K562 (cell line): Measurements from ENCODE around the gene BCORL1. TPM values are rescaled to one million over a fixed set of nuclear protein-coding genes. Genes with fewer than 3 reads are reported as not detected.

ENCODE experiments used
- ATAC-seq: fragments of 200-7000 bp; cut with Tn5 transposase; 3 replicates; pipeline ENCODE4 v1.9.1; 2020; ENCODE audit warnings: moderate library complexity
- BruUV-seq: library from RNA; stranded (reverse); fragments of 400-500 nt; replicated peaks from 2 replicates; lab custom pipeline; 2021; lab: Mats Ljungman, UMichigan
- CTCF ChIA-PET: fragments of 300-600 bp; formaldehyde crosslinking; extraction: SDS; loops from one replicate; lab custom pipeline; 2021; ENCODE audit warnings: low intra/inter-chr PET ratio; lab: Yijun Ruan, JAX
- POLR2A ChIA-PET: fragments of 300-600, 350-650 bp; sonication (Branson Sonifier 250); formaldehyde crosslinking; extraction: SDS; loops from one replicate; lab custom pipeline; 2021; ENCODE audit warnings: antibody characterized with exemption, inconsistent platforms; lab: Yijun Ruan, JAX
- DNase-seq, 4 experiments: peaks; one replicate each; pipeline versions ENCODE4 v3.0.0 to v3.0.0-alpha.2; 2011 to 2018; ENCODE audit warnings: low spot score in 3 of 4, mixed read lengths in 3 of 4; ENCODE audit errors: extremely low read depth in 1 of 4
- FAIRE-seq: peaks from 2 replicates; lab custom pipeline; 2011; peaks lifted over from hg19 to GRCh38; lab: Jason Lieb, UNC
- H2AFZ ChIP-seq: 2 replicates; pipeline ENCODE4 v1.6.0; 2011; ENCODE audit warnings: low read depth, low read length, control low read depth, inconsistent platforms
- H3K27ac ChIP-seq: fragments of 200-600 bp; 3 replicates; pipeline ENCODE4 v1.8.0; 2011; ENCODE audit warnings: low read depth, mild to moderate bottlenecking, control low read depth, inconsistent platforms, low read length, moderate library complexity, mixed read lengths; ENCODE audit errors: extremely low read depth
- H3K27me3 ChIP-seq, 2 experiments: fragments of 300-600 bp in 1 of 2; 2 replicates in 1 of 2; 3 replicates in 1 of 2; pipeline versions ENCODE4 v1.6.0 to v1.8.0; 2011; ENCODE audit warnings: inconsistent platforms in 2 of 2, low read length in 2 of 2, mild to moderate bottlenecking in 1 of 2, mixed read lengths in 1 of 2, moderate library complexity in 1 of 2; ENCODE audit not compliant: control insufficient read depth in 2 of 2, insufficient read depth in 2 of 2
- H3K36me3 ChIP-seq: fragments of 300-600 bp; 3 replicates; pipeline ENCODE4 v1.8.0; 2011; ENCODE audit warnings: mild to moderate bottlenecking, low read length, inconsistent platforms; ENCODE audit not compliant: control insufficient read depth, insufficient read depth
- H3K4me1 ChIP-seq, 2 experiments: fragments of 200-600 bp in 1 of 2; replicated peaks in 1 of 2; 2 replicates in 1 of 2; 3 replicates in 1 of 2; pipeline versions ENCODE4 v1.5.1 to v1.8.0; 2011; ENCODE audit warnings: inconsistent platforms in 2 of 2, low read length in 2 of 2, mild to moderate bottlenecking in 1 of 2, mixed read lengths in 1 of 2, moderate library complexity in 1 of 2; ENCODE audit not compliant: control insufficient read depth in 2 of 2, insufficient read depth in 2 of 2
- H3K4me2 ChIP-seq: 2 replicates; pipeline ENCODE4 v1.6.1; 2011; ENCODE audit warnings: low read length, control low read depth, inconsistent platforms, mixed read lengths; ENCODE audit not compliant: insufficient read depth
- H3K4me3 ChIP-seq: fragments of 200-600 bp; sonication (generic), shearing (Covaris generic); 2 replicates; pipeline ENCODE4 v1.5.1; 2016; ENCODE audit warnings: control low read depth, inconsistent platforms
- H3K79me2 ChIP-seq: fragments of 200-600 bp; 3 replicates; pipeline ENCODE4 v1.8.0; 2011; ENCODE audit warnings: low read length, inconsistent platforms; ENCODE audit not compliant: control insufficient read depth, insufficient read depth
- H3K9ac ChIP-seq, 2 experiments: 2 replicates each; pipeline versions ENCODE4 v1.6.0 to v1.6.1; 2011; ENCODE audit warnings: low read depth in 2 of 2, low read length in 2 of 2, control low read depth in 1 of 2, inconsistent platforms in 1 of 2, mild to moderate bottlenecking in 1 of 2, mixed read lengths in 1 of 2; ENCODE audit not compliant: insufficient read depth in 1 of 2
- H3K9me1 ChIP-seq: one replicate; pipeline ENCODE4 v1.6.0; 2011; ENCODE audit warnings: inconsistent platforms, mild to moderate bottlenecking, low read length, moderate library complexity; ENCODE audit not compliant: control insufficient read depth, insufficient read depth
- H3K9me3 ChIP-seq: replicated peaks from 2 replicates; pipeline ENCODE4 v1.5.1; 2011; ENCODE audit warnings: low read depth, low read length, inconsistent platforms; ENCODE audit not compliant: control insufficient read depth, insufficient read depth
- H4K20me1 ChIP-seq: replicated peaks from 2 replicates; pipeline ENCODE4 v1.6.1; 2011; ENCODE audit warnings: low read length, inconsistent platforms, mixed read lengths; ENCODE audit not compliant: control insufficient read depth, insufficient read depth
- EHMT2 ChIP-seq: fragments of 450-650 bp; IDR thresholded peaks from 2 replicates; pipeline ENCODE4 v1.6.1; 2018; ENCODE audit warnings: antibody characterized with exemption
- FOXP1 ChIP-seq: sonication (generic); formaldehyde crosslinking; IDR thresholded peaks from 2 replicates; pipeline ENCODE4 v1.8.0; 2022; ENCODE audit warnings: mild to moderate bottlenecking, missing genetic modification reagents
- OTX1 ChIP-seq: fragments of 450-650 bp; formaldehyde crosslinking; IDR thresholded peaks from 2 replicates; pipeline ENCODE4 v1.4.0; 2022; ENCODE audit warnings: mild to moderate bottlenecking
- POU5F1 ChIP-seq: fragments of 150-350 bp; IDR thresholded peaks from 2 replicates; pipeline ENCODE4 v1.6.1; 2014; ENCODE audit warnings: borderline replicate concordance, low read length, low read depth, mild to moderate bottlenecking; ENCODE audit not compliant: partially characterized antibody
- RBM15 ChIP-seq: fragments of 200-400 bp; formaldehyde crosslinking; IDR thresholded peaks from 2 replicates; pipeline ENCODE4 v1.6.1; 2018; ENCODE audit warnings: mild to moderate bottlenecking, low read length, moderate library complexity; ENCODE audit not compliant: insufficient read depth
- STAT5B ChIP-seq: fragments of 250-450 bp; sonication (Bioruptor Pico); IDR thresholded peaks from 2 replicates; pipeline ENCODE4 v1.8.0; 2021; ENCODE audit warnings: mild to moderate bottlenecking, inconsistent platforms
- ZFP36 ChIP-seq: fragments of 150-350 bp; IDR thresholded peaks from 2 replicates; pipeline ENCODE4 v1.6.1; 2018; ENCODE audit warnings: low read length, low read depth; ENCODE audit not compliant: partially characterized antibody
- WGBS: fragments of 100-300 bp; shearing (Covaris generic); methylation state at CpG from one replicate; pipeline ENCODE4 v1.1.6; 2016; ENCODE audit warnings: low coverage, mixed read lengths; ENCODE audit not compliant: insufficient coverage; ENCODE audit errors: missing lambda C conversion rate; 5-methylcytosine and 5-hydroxymethylcytosine counted together
- in situ Hi-C: fragments of 300-500 bp; cut with MboI; formaldehyde crosslinking; loops from 4 replicates; pipeline ENCODE4 v1.15.0; 2018; ENCODE audit warnings: inconsistent platforms, mixed read lengths
- intact Hi-C: fragments of 100-400 bp; cut with micrococcal nuclease; formaldehyde crosslinking; loops from 2 replicates; pipeline ENCODE4 v1.14.2; 2022
- polyA plus RNA-seq, 8 experiments: library from polyadenylated mRNA; depleted of rRNA in 4 of 8; stranded (reverse) in 5 of 8; unstranded in 3 of 8; fragments of >200 nt; fragmentation: Nextera tagmentation in 2 of 8; fragmentation: Illumina TruSeq in 1 of 8; extraction: Ambion mirVana in 2 of 8; extraction: Trizol in 1 of 8; gene quantifications; 2 replicates each; pipeline versions ENCODE4 v1.2.1 to v1.2.3, GENCODE V29; 2011 to 2014; ENCODE audit warnings: inconsistent platforms in 1 of 8, missing spikeins in 1 of 8
- total RNA-seq, 7 experiments: library from RNA; depleted of rRNA in 6 of 7; stranded (reverse); fragments of >200 nt in 6 of 7; fragmentation: Illumina TruSeq in 2 of 7; extraction: Trizol in 2 of 7; gene quantifications; 2 replicates each; pipeline versions ENCODE4 v1.2.1 to v1.2.3, GENCODE V29; 2011 to 2021; ENCODE audit warnings: low replicate concordance in 1 of 7
- TF ChIP-seq, protein P1 (sequence below): sonication (generic); formaldehyde crosslinking; IDR thresholded peaks from 2 replicates; pipeline ENCODE4 v1.8.1; 2023; ENCODE audit warnings: mild to moderate bottlenecking, missing genetic modification reagents
- TF ChIP-seq, protein P2 (sequence below), 3 experiments: fragments of 200-800 bp in 1 of 3; sonication (Bioruptor generic) in 1 of 3; sonication (generic) in 1 of 3; formaldehyde crosslinking in 1 of 3; IDR thresholded peaks; 2 replicates each; pipeline versions ENCODE4 v1.6.1 to v1.8.0; 2016 to 2022; ENCODE audit warnings: mild to moderate bottlenecking in 2 of 3, missing compliant biosample characterization in 2 of 3, missing genetic modification characterization in 2 of 3, missing genetic modification reagents in 1 of 3

The BCORL1 gene
- total and polyA plus RNA-seq, 9 of the 15 experiments (the other 6 are each of a cell fraction or from before 2014, with no cell fraction given): 0.48 to 29.6 (median 2.1) TPM

- no peak for FAIRE-seq
- H4K20me1 ChIP-seq: no peaks in the 10 kb centered on the region
- TF ChIP-seq ZFP36: peak; percentile 7
- TF ChIP-seq EHMT2: no peak
- POLR2A ChIA-PET: interaction anchor here (0.7 to 1.4 kb wide), 5 partner anchors 8 to 62 kb away, joined by 3 to 4 read pairs (median 4); no protein-coding TSS in a partner anchor
- no peak overlapping the region for H3K4me3 ChIP-seq
- 0% methylated on average over 3 of the region's 18 CpGs for WGBS
- CTCF ChIA-PET: interaction anchor here (0.7 kb wide), 1 partner anchor 136 kb away, joined by 4 read pairs; no protein-coding TSS in a partner anchor
- intact Hi-C loops: no loop called here
- in situ Hi-C loops: no loop called here
- H3K9ac ChIP-seq: peak overlapping the region in 1 of 2 experiments; percentile 88; a peak in 3 of 4 replicates
- H3K9me1 ChIP-seq: no peaks in the 10 kb centered on the region
- no TSS peak for BruUV-seq
- H3K4me2 ChIP-seq: 0 out of 2 replicates have a peak overlapping the region, but pooled peaks have one; percentile 61
- no peaks in the 10 kb centered on the region for H3K9me3 ChIP-seq
- peak overlapping the region; percentile 43; the same call in 1 of the 3 replicates for H3K27ac ChIP-seq
- peak overlapping the region; percentile 92; the same call in 1 of the 2 replicates for H2AFZ ChIP-seq
- DNase-seq: no peak
- peaks cover 16 to 33% of the 10 kb centered on the region in 2 experiments for H3K4me1 ChIP-seq
- no peaks in the 10 kb centered on the region for H3K36me3 ChIP-seq
- no peak for ATAC-seq
- H3K27me3 ChIP-seq: no peaks in the 10 kb centered on the region
- peaks cover 9% of the 10 kb centered on the region; the same call in 2 of the 3 replicates for H3K79me2 ChIP-seq
These were observed 29.1 kb upstream of the BCORL1 start for GRCh38 chrX:129953334-129953648.

- Histone ChIP-seq H3K9me1 (no peaks in the 10 kb centered on the region), H3K79me2 (peaks cover 9% of the 10 kb centered on the region; the same call in 2 of the 3 replicates), H3K36me3 (no peaks in the 10 kb centered on the region), H3K9me3 (no peaks in the 10 kb centered on the region), H3K9ac (no peak overlapping the region), H4K20me1 (no peaks in the 10 kb centered on the region), H3K27me3 (no peaks in the 10 kb centered on the region), H3K27ac (no peak overlapping the region), H3K4me3 (no peak overlapping the region), H3K4me2 (no peak overlapping the region), H2AFZ (no peak overlapping the region), H3K4me1 (peaks cover 21 to 34% of the 10 kb centered on the region in 2 experiments)
- BruUV-seq: no TSS peak
- 81% methylated on average over 4 of the region's 4 CpGs for WGBS
- intact Hi-C loops (no loop called here), in situ Hi-C loops (no loop called here)
- DNase-seq (no peak), ATAC-seq (no peak), FAIRE-seq (no peak)
- ChIA-PET POLR2A (interaction anchor here (0.8 to 1.2 kb wide), 4 partner anchors 9 to 31 kb away, joined by 3 to 4 read pairs (median 3); no protein-coding TSS in a partner anchor), CTCF (no interaction called here)
- TF ChIP-seq, protein P1, sequence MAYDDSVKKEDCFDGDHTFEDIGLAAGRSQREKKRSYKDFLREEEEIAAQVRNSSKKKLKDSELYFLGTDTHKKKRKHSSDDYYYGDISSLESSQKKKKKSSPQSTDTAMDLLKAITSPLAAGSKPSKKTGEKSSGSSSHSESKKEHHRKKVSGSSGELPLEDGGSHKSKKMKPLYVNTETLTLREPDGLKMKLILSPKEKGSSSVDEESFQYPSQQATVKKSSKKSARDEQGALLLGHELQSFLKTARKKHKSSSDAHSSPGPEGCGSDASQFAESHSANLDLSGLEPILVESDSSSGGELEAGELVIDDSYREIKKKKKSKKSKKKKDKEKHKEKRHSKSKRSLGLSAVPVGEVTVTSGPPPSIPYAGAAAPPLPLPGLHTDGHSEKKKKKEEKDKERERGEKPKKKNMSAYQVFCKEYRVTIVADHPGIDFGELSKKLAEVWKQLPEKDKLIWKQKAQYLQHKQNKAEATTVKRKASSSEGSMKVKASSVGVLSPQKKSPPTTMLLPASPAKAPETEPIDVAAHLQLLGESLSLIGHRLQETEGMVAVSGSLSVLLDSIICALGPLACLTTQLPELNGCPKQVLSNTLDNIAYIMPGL (CRISPR knock-in tag): no peak
- no peak for TF ChIP-seq RBM15
- no peak for TF ChIP-seq FOXP1 (CRISPR knock-in tag)
- TF ChIP-seq, protein P2, sequence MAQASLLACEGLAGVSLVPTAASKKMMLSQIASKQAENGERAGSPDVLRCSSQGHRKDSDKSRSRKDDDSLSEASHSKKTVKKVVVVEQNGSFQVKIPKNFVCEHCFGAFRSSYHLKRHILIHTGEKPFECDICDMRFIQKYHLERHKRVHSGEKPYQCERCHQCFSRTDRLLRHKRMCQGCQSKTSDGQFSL (CRISPR knock-in tag; IDR thresholded peaks at IDR 0.05): no peak
- TF ChIP-seq, protein P2 (tag; IDR thresholded peaks at IDR 0.05): no peak
- TF ChIP-seq STAT5B: no peak
- TF ChIP-seq OTX1 (CRISPR knock-in tag): no peak
- TF ChIP-seq POU5F1: no peak
These were observed 28.6 kb upstream of the BCORL1 start for GRCh38 chrX:129953881-129954280.
